ENCODE data around the gene RFTN1. TPM values are rescaled to one million over a fixed set of nuclear protein-coding genes. Genes with fewer than 3 reads are reported as not detected.

Gene RFTN1
- total and polyA plus RNA-seq, 5 donors from 2014 or later: 87.1 to 111 (median 104) TPM

DNA sequence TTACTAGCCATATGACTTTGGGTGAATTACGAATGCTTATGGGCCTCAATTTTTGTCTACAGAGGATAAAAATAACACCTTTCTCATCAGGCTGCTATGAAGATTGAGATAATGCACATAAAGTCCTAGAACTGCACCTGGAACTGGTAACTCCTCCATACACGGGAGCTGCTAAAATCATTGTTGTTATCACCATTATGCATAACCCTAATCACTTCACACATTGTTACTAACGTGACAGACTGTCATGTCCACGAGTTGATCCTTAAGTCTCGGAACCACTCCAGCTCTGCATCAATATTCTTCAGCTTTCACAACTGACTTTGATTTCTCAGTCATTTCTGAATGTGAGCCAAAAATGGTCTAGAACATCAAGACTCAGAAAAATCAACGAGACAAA lies 64.1 kb downstream of the RFTN1 start:
- Histone ChIP-seq H3K27ac (ENCODE audit: insufficient read depth, low read length, poor library complexity, severe bottlenecking) (no peak overlapping the region), H3K27me3 (ENCODE audit: control insufficient read depth, insufficient read depth, low read length) (no peaks in the 10 kb centered on the region), H3K9me3 (ENCODE audit: control insufficient read depth in 2 of 2, low read length in 2 of 2) (no peaks in the 10 kb centered on the region), H3K4me1 (ENCODE audit: control insufficient read depth, insufficient read depth, low read length, poor library complexity, severe bottlenecking) (no peaks in the 10 kb centered on the region), H3K36me3 (ENCODE audit: control insufficient read depth, insufficient read depth, low read length) (peaks cover 6% of the 10 kb centered on the region), H3K4me3 (ENCODE audit: low read depth, low read length) (no peak overlapping the region)
- peaks cover 16 to 56% (median 38%) of the 10 kb centered on the region in 4 donors for H3K4me1 Mint-ChIP-seq
- H3K9me3 Mint-ChIP-seq: no peaks in the 10 kb centered on the region
- H3K27me3 Mint-ChIP-seq: no peaks in the 10 kb centered on the region
- no peak for DNase-seq
- H3K4me3 Mint-ChIP-seq: no peak overlapping the region
- H3K27ac Mint-ChIP-seq: peak overlapping the region in 2 of 3 donors; percentile 37 to 52
- H3K36me3 Mint-ChIP-seq: peaks cover 22% of the 10 kb centered on the region
- no peak for ATAC-seq (ENCODE audit: low read depth in 2 of 2)

DNA sequence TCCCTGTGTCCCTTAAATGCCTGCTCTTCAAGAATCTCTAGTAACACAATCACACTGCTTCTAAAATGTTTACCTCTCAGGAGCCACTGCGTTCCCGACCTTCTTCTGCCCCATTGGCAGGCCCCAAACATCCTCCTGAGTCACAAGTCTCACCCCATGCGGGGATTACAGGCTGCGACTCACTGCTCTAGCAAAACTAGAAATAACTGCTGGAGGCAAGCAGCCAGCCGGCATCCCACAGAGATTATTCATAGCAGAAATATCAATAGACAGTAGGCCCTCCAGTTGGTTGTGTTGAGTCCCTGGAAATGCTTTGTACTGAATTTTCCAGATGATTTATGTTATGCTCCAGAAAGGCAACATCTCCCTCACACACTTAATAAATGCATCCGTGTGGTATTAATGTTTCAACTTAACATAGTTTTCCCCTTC lies 64.8 kb downstream of the RFTN1 start:
- Histone ChIP-seq H3K9me3 (ENCODE audit: control insufficient read depth in 2 of 2, low read length in 2 of 2) (no peaks in the 10 kb centered on the region), H3K27ac (ENCODE audit: insufficient read depth, low read length, poor library complexity, severe bottlenecking) (no peak overlapping the region), H3K36me3 (ENCODE audit: control insufficient read depth, insufficient read depth, low read length) (peaks cover 6% of the 10 kb centered on the region), H3K4me3 (ENCODE audit: low read depth, low read length) (no peak overlapping the region), H3K4me1 (ENCODE audit: control insufficient read depth, insufficient read depth, low read length, poor library complexity, severe bottlenecking) (no peaks in the 10 kb centered on the region), H3K27me3 (ENCODE audit: control insufficient read depth, insufficient read depth, low read length) (no peaks in the 10 kb centered on the region)
- Mint-ChIP-seq H3K9me3 (no peaks in the 10 kb centered on the region), H3K36me3 (peaks cover 22% of the 10 kb centered on the region), H3K27me3 (no peaks in the 10 kb centered on the region), H3K4me1 (peaks cover 17 to 54% (median 34%) of the 10 kb centered on the region in 4 donors), H3K4me3 (no peak overlapping the region), H3K27ac (peak overlapping the region in 2 of 3 donors; percentile 37 to 78)
- no peak for DNase-seq
- no peak for ATAC-seq (ENCODE audit: low read depth in 2 of 2)

DNA sequence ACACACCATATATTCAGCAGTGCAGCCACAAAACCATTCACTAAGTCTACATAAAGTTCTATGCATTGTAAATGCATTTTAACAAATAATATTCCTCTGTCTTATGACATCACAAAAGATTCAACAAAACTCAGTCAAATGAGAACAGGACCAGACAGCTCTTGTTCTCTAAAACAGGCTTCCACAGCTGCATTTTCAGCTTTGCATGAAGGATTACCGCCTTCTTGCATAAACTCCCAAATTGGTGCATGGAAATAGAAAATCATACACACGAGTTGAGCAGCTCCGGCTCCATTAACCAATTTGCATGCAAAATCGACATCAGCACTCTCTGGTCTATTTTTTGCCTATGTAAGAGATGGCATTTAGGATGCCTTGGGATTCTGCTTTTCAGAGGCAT lies 66.4 kb downstream of the RFTN1 start:
- DNase-seq (no peak), ATAC-seq (ENCODE audit: low read depth in 2 of 2) (no peak)
- Histone ChIP-seq H3K9me3 (ENCODE audit: control insufficient read depth in 2 of 2, low read length in 2 of 2) (no peaks in the 10 kb centered on the region), H3K27ac (ENCODE audit: insufficient read depth, low read length, poor library complexity, severe bottlenecking) (no peak overlapping the region), H3K27me3 (ENCODE audit: control insufficient read depth, insufficient read depth, low read length) (no peaks in the 10 kb centered on the region), H3K36me3 (ENCODE audit: control insufficient read depth, insufficient read depth, low read length) (peaks cover 4% of the 10 kb centered on the region), H3K4me3 (ENCODE audit: low read depth, low read length) (no peak overlapping the region), H3K4me1 (ENCODE audit: control insufficient read depth, insufficient read depth, low read length, poor library complexity, severe bottlenecking) (no peaks in the 10 kb centered on the region)
- no peak overlapping the region for H3K4me3 Mint-ChIP-seq
- no peaks in the 10 kb centered on the region for H3K27me3 Mint-ChIP-seq
- H3K4me1 Mint-ChIP-seq: peaks cover 23 to 56% (median 36%) of the 10 kb centered on the region in 4 donors
- H3K27ac Mint-ChIP-seq: no peak overlapping the region
- H3K36me3 Mint-ChIP-seq: peaks cover 23% of the 10 kb centered on the region
- H3K9me3 Mint-ChIP-seq: no peaks in the 10 kb centered on the region

DNA sequence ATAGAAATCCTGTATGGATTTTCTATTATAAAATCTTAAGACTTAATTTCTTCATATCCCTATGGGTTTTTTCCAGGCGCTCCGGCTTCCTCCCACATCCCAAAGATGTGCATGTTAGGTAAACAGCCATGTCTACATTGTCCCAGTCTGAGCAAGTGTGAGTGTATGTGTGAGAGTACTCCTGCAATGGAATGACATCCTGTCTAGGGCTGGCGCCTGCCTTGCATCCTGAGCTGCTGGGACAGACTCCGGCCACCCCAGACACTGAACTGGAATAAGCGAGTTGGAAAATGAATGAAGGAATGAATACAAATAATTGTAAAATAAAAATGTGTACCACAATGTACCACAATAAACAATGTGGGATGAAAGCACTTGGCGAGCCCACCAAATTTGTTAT lies 69.2 kb downstream of the RFTN1 start:
- Histone ChIP-seq H3K9me3 (ENCODE audit: control insufficient read depth in 2 of 2, low read length in 2 of 2) (no peaks in the 10 kb centered on the region), H3K4me1 (ENCODE audit: control insufficient read depth, insufficient read depth, low read length, poor library complexity, severe bottlenecking) (no peaks in the 10 kb centered on the region), H3K36me3 (ENCODE audit: control insufficient read depth, insufficient read depth, low read length) (peaks cover 4% of the 10 kb centered on the region), H3K27me3 (ENCODE audit: control insufficient read depth, insufficient read depth, low read length) (no peaks in the 10 kb centered on the region), H3K27ac (ENCODE audit: insufficient read depth, low read length, poor library complexity, severe bottlenecking) (no peak overlapping the region), H3K4me3 (ENCODE audit: low read depth, low read length) (no peak overlapping the region)
- no peak for DNase-seq
- H3K27me3 Mint-ChIP-seq: no peaks in the 10 kb centered on the region
- H3K4me3 Mint-ChIP-seq: no peak overlapping the region
- peaks cover 12% of the 10 kb centered on the region for H3K36me3 Mint-ChIP-seq
- H3K9me3 Mint-ChIP-seq: no peaks in the 10 kb centered on the region
- peaks cover 34 to 63% (median 45%) of the 10 kb centered on the region in 4 donors for H3K4me1 Mint-ChIP-seq
- ATAC-seq (ENCODE audit: low read depth in 2 of 2): no peak
- H3K27ac Mint-ChIP-seq: peak overlapping the region in 1 of 3 donors; percentile 49

DNA sequence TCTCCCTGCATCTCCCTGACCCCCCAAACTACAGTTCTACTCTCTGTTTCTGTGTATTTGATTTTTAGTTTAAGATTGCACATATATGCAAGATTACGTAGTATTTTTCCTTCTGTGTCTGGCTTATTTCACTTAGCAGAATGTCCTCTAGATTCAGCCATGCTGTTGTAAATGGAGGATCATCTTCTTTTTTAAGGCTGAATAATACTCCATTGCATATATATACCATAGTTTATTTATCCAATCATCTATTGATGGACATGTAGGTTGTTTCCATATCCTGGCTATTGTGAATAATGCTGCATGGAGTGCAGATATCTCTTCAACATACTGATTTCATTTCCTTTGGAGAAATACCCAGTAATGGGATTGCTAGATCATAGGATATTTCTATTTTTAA lies 70.8 kb downstream of the RFTN1 start:
- no peak for DNase-seq
- no peak overlapping the region for H3K27ac ChIP-seq (ENCODE audit: insufficient read depth, low read length, poor library complexity, severe bottlenecking)
- Mint-ChIP-seq H3K27me3 (no peaks in the 10 kb centered on the region), H3K27ac (no peak overlapping the region), H3K4me1 (peaks cover 37 to 60% (median 44%) of the 10 kb centered on the region in 4 donors), H3K36me3 (peaks cover 10% of the 10 kb centered on the region), H3K9me3 (no peaks in the 10 kb centered on the region), H3K4me3 (no peak overlapping the region)
- ATAC-seq (ENCODE audit: low read depth in 2 of 2): no peak
- no peaks in the 10 kb centered on the region for H3K9me3 ChIP-seq (ENCODE audit: control insufficient read depth in 2 of 2, low read length in 2 of 2)
- H3K4me3 ChIP-seq (ENCODE audit: low read depth, low read length): no peak overlapping the region
- H3K36me3 ChIP-seq (ENCODE audit: control insufficient read depth, insufficient read depth, low read length): peaks cover 4% of the 10 kb centered on the region
- H3K27me3 ChIP-seq (ENCODE audit: control insufficient read depth, insufficient read depth, low read length): no peaks in the 10 kb centered on the region
- no peaks in the 10 kb centered on the region for H3K4me1 ChIP-seq (ENCODE audit: control insufficient read depth, insufficient read depth, low read length, poor library complexity, severe bottlenecking)

- Histone ChIP-seq H3K9me3 (ENCODE audit: control insufficient read depth in 2 of 2, low read length in 2 of 2) (no peaks in the 10 kb centered on the region), H3K36me3 (ENCODE audit: control insufficient read depth, insufficient read depth, low read length) (peaks cover 4% of the 10 kb centered on the region), H3K4me3 (ENCODE audit: low read depth, low read length) (no peak overlapping the region), H3K4me1 (ENCODE audit: control insufficient read depth, insufficient read depth, low read length, poor library complexity, severe bottlenecking) (no peaks in the 10 kb centered on the region), H3K27ac (ENCODE audit: insufficient read depth, low read length, poor library complexity, severe bottlenecking) (no peak overlapping the region), H3K27me3 (ENCODE audit: control insufficient read depth, insufficient read depth, low read length) (no peaks in the 10 kb centered on the region)
- Mint-ChIP-seq H3K9me3 (no peaks in the 10 kb centered on the region), H3K4me1 (peaks cover 37 to 53% (median 40%) of the 10 kb centered on the region in 4 donors), H3K27ac (peak overlapping the region in 2 of 3 donors; percentile 50 to 75), H3K27me3 (no peaks in the 10 kb centered on the region), H3K4me3 (no peak overlapping the region), H3K36me3 (peaks cover 9% of the 10 kb centered on the region)
- DNase-seq: no peak
- ATAC-seq (ENCODE audit: low read depth in 2 of 2): no peak
Observed at GRCh38 chr3:16441371-16441875, 72.1 kb downstream of the RFTN1 start.

- H3K27me3 ChIP-seq (ENCODE audit: control insufficient read depth, insufficient read depth, low read length): no peaks in the 10 kb centered on the region
- Mint-ChIP-seq H3K9me3 (no peaks in the 10 kb centered on the region), H3K27me3 (no peaks in the 10 kb centered on the region), H3K4me3 (no peak overlapping the region), H3K36me3 (peaks cover 9% of the 10 kb centered on the region), H3K4me1 (peaks cover 32 to 50% (median 41%) of the 10 kb centered on the region in 4 donors), H3K27ac (peak overlapping the region in 1 of 3 donors; percentile 34)
- no peak overlapping the region for H3K4me3 ChIP-seq (ENCODE audit: low read depth, low read length)
- ATAC-seq (ENCODE audit: low read depth in 2 of 2) (no peak), DNase-seq (no peak)
- H3K27ac ChIP-seq (ENCODE audit: insufficient read depth, low read length, poor library complexity, severe bottlenecking): no peak overlapping the region
- no peaks in the 10 kb centered on the region for H3K36me3 ChIP-seq (ENCODE audit: control insufficient read depth, insufficient read depth, low read length)
- no peaks in the 10 kb centered on the region for H3K9me3 ChIP-seq (ENCODE audit: control insufficient read depth in 2 of 2, low read length in 2 of 2)
- no peaks in the 10 kb centered on the region for H3K4me1 ChIP-seq (ENCODE audit: control insufficient read depth, insufficient read depth, low read length, poor library complexity, severe bottlenecking)
Observed at GRCh38 chr3:16439848-16440708, 73.4 kb downstream of the RFTN1 start.
